Sigmoid colon (tissue), 7 donors: ENCODE data around the gene XYLT1. TPM values are rescaled to one million over a fixed set of nuclear protein-coding genes. Genes with fewer than 3 reads are reported as not detected.
A peak's percentile ranks its signal among the peaks of the same experiment; 100 is the strongest.

Experiments used
- DNase-seq: peaks from one replicate; pipeline ENCODE4 v3.0.0-alpha.2; 2019
- H3K27ac ChIP-seq, 4 donors: fragments of 200-600 bp; sonication (generic); one replicate each; pipeline ENCODE4 v1.5.1; 2016 to 2019; ENCODE audit warnings: mild to moderate bottlenecking in 1 of 4
- H3K27me3 ChIP-seq, 3 donors: fragments of 200-600 bp; sonication (generic); one replicate each; pipeline ENCODE4 v1.5.1; 2019; ENCODE audit warnings: mild to moderate bottlenecking in 1 of 3
- H3K36me3 ChIP-seq, 4 donors: fragments of 200-600 bp; sonication (generic); one replicate each; pipeline ENCODE4 v1.5.1; 2016 to 2019
- H3K4me1 ChIP-seq, 4 donors: fragments of 200-600 bp; sonication (generic); one replicate each; pipeline ENCODE4 v1.5.1; 2017 to 2019
- H3K4me3 ChIP-seq, 4 donors: fragments of 200-600 bp; sonication (generic); one replicate each; pipeline ENCODE4 v1.5.1; 2017 to 2019; ENCODE audit warnings: mild to moderate bottlenecking in 2 of 4, moderate library complexity in 1 of 4
- H3K9me3 ChIP-seq, 4 donors: fragments of 200-600 bp in 3 of 4; sonication (generic) in 3 of 4; one replicate each; pipeline versions ENCODE4 v1.5.1 to v1.6.1; 2013 to 2019
- CTCF ChIP-seq, 4 experiments: fragments of 450-650 bp in 3 of 4; fragments of 200-600 bp in 1 of 4; IDR thresholded peaks; one replicate each; pipeline ENCODE4 v1.5.1; 2016 to 2019; ENCODE audit warnings: antibody characterized with exemption in 4 of 4, mild to moderate bottlenecking in 3 of 4, moderate library complexity in 2 of 4
- EP300 ChIP-seq, 4 donors: sonication (generic); formaldehyde crosslinking; IDR thresholded peaks; one replicate each; pipeline ENCODE4 v1.6.1; 2017; ENCODE audit warnings: antibody characterized with exemption in 4 of 4
- POLR2A ChIP-seq, 2 donors: fragments of 450-650 bp; IDR thresholded peaks; one replicate each; pipeline ENCODE4 v1.6.1; 2016; ENCODE audit warnings: antibody characterized with exemption in 2 of 2, mild to moderate bottlenecking in 2 of 2, moderate library complexity in 2 of 2
- POLR2AphosphoS5 ChIP-seq, 4 donors: sonication (generic); formaldehyde crosslinking; IDR thresholded peaks; one replicate each; pipeline ENCODE4 v1.6.1; 2017; ENCODE audit warnings: antibody characterized with exemption in 4 of 4
- whole genome bisulfite sequencing, 2 donors: extraction: QIAGEN DNeasy Blood & Tissue Kit; methylation state at CpG; one replicate each; pipeline ENCODE4 v1.1.7; 2013; 5-methylcytosine and 5-hydroxymethylcytosine counted together
- intact Hi-C: fragments of 100-400 bp; cut with DNase I; formaldehyde crosslinking; loops from one replicate; pipeline ENCODE4 v1.15.1; 2023
- polyA plus RNA-seq, 3 donors: library from polyadenylated mRNA; stranded (reverse); fragments of 200-250 nt; gene quantifications; one replicate each; pipeline ENCODE4 v1.2.3, GENCODE V29; 2013
- total RNA-seq, 4 donors: library from RNA; depleted of rRNA; stranded (reverse); fragments of >200 nt; gene quantifications; one replicate each; pipeline ENCODE4 v1.1.0, GENCODE V29; 2016
- donor health status: healthy with polysubstance abuse.
- donor health status: Bipolar disorder and iron deficiency.
- donor health status: healthy.

The XYLT1 gene
- total and polyA plus RNA-seq, 7 donors, result 0.60 to 33.2 (median 23.0) TPM

GRCh38 chr16:17437127-17437720 is 33.5 kb downstream of the XYLT1 start:
- H3K4me1 ChIP-seq, result peaks cover 0 to 27% (median 23%) of the 10 kb centered on the region in 4 donors
- H3K36me3 ChIP-seq, result peaks cover 0 to 3% (median 0%) of the 10 kb centered on the region in 4 donors
- H3K9me3 ChIP-seq, result no peaks in the 10 kb centered on the region
- no peak overlapping the region for H3K4me3 ChIP-seq
- 65 to 79% methylated on average over 13 of the region's 13 CpGs for WGBS, 2 donors
- intact Hi-C loops, result no loop called here
- TF ChIP-seq POLR2AphosphoS5 (IDR thresholded peaks at IDR 0.05) (no peak), POLR2A (IDR thresholded peaks at IDR 0.05) (no peak), EP300 (IDR thresholded peaks at IDR 0.05) (no peak), CTCF (IDR thresholded peaks at IDR 0.05) (no peak)
- no peak for DNase-seq
- H3K27me3 ChIP-seq, result no peaks in the 10 kb centered on the region
- no peak overlapping the region for H3K27ac ChIP-seq

GRCh38 chr16:17435318-17435717 is 35.4 kb downstream of the XYLT1 start:
- 91 to 96% methylated on average over 5 of the region's 5 CpGs for WGBS, 2 donors
- TF ChIP-seq CTCF (IDR thresholded peaks at IDR 0.05) (no peak), POLR2A (IDR thresholded peaks at IDR 0.05) (no peak), EP300 (IDR thresholded peaks at IDR 0.05) (no peak), POLR2AphosphoS5 (IDR thresholded peaks at IDR 0.05) (no peak)
- Histone ChIP-seq H3K27me3 (no peaks in the 10 kb centered on the region), H3K4me1 (peaks cover 0 to 37% (median 34%) of the 10 kb centered on the region in 4 donors), H3K9me3 (no peaks in the 10 kb centered on the region), H3K4me3 (no peak overlapping the region), H3K36me3 (peaks cover 0 to 3% (median 0%) of the 10 kb centered on the region in 4 donors), H3K27ac (no peak overlapping the region)
- DNase-seq, result no peak
- intact Hi-C loops, result no loop called here

DNA sequence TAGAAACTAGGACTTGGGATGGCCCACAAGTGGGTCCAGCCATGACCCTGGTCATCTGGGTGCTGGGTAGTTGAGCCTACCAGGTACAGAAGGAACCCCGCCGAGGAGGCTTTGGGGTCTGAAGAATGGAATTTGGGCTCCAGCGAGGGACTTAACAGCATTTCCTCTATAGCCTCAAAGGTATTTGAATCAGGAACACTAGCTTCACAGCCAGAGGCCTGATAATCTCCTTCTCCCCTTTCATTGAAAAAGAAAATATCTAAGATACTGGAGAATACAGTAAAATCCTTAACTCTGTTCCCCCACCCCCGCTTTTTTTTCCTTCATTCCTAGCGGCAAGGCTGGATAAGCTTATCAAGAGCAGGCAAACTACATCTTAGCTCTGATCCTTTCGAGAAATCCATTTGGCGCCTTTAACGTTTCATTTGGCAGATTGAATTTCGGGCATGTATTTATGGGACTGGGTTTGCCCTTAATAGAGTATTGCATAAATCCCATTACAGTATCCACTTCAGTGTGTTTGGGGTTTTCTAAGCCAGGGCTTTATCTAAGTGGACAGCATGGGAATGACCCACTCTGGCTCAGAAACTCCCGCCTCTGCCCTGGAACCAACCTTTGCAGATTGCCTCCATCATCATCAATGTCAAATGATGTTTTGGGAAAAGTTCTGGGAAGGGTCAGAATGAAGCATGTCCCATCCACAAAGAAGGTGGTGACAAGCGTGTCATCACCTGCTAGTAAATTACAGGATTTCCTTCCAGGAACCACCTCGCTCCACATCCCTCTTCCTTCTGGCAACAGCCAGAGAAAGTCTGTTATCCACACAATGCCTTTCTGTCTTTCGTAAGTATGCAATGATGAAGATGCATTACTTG is 36.9 kb downstream of the XYLT1 start:
- H3K4me3 ChIP-seq, result no peak overlapping the region
- intact Hi-C loops, result loop anchor here (1.0 kb wide), 1 partner anchor 21 kb away; no protein-coding TSS in a partner anchor
- H3K27me3 ChIP-seq, result no peaks in the 10 kb centered on the region
- no peak for TF ChIP-seq CTCF (IDR thresholded peaks at IDR 0.05)
- TF ChIP-seq POLR2A (IDR thresholded peaks at IDR 0.05), result no peak
- TF ChIP-seq EP300 (IDR thresholded peaks at IDR 0.05), result no peak
- TF ChIP-seq POLR2AphosphoS5 (IDR thresholded peaks at IDR 0.05), result no peak
- H3K36me3 ChIP-seq, result peaks cover 0 to 3% (median 0%) of the 10 kb centered on the region in 4 donors
- no peaks in the 10 kb centered on the region for H3K9me3 ChIP-seq
- peak overlapping the region in 3 of 4 donors; percentile 39 to 61 (median 40) for H3K27ac ChIP-seq
- H3K4me1 ChIP-seq, result peaks cover 0 to 37% (median 35%) of the 10 kb centered on the region in 4 donors
- DNase-seq, result no peak
- WGBS, 2 donors, result 79 to 90% methylated on average over 13 of the region's 13 CpGs

DNA sequence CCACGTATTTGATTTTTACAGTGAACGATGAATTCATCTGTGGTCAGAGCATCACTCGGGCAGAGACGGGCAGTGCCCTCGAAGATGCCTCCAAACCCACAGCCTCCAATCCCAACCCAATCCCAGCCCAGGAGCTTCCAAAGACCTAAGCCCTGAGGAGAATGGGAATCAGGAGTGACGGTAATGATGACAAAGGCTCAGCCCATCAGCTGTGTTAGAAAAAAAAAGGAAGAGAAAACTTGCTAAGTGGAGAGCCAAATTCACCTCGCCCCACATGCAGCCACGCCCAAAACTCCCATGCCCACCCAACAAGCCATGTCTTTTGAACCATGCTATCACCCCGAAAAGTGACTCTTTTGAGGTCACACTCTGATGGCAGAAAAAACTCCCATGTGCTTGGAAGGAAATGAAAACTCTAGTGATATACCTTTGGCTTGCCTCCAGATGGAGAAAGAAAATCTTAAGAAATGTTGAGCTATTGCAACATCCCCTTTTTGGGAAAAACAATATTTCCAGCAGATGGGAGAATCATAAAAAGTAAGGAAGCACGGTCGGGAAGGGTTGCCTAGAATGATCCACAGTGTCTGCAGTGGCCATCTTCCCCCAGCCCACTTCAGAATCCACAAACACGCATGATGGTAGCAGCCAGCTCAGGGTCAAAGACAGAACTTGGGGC is 37.7 kb downstream of the XYLT1 start:
- no peaks in the 10 kb centered on the region for H3K9me3 ChIP-seq
- H3K27ac ChIP-seq, result peak overlapping the region in 3 of 4 donors; percentile 39 to 61 (median 40)
- H3K27me3 ChIP-seq, result no peaks in the 10 kb centered on the region
- peaks cover 0 to 36% (median 31%) of the 10 kb centered on the region in 4 donors for H3K4me1 ChIP-seq
- H3K4me3 ChIP-seq, result no peak overlapping the region
- peaks cover 0 to 3% (median 0%) of the 10 kb centered on the region in 4 donors for H3K36me3 ChIP-seq
- no peak for DNase-seq
- WGBS, 2 donors, result 83 to 90% methylated on average over 12 of the region's 12 CpGs
- no peak for TF ChIP-seq POLR2A (IDR thresholded peaks at IDR 0.05)
- no peak for TF ChIP-seq EP300 (IDR thresholded peaks at IDR 0.05)
- peak in 3 of 4 donors; percentile 28 to 48 (median 29) for TF ChIP-seq POLR2AphosphoS5 (IDR thresholded peaks at IDR 0.05)
- TF ChIP-seq CTCF (IDR thresholded peaks at IDR 0.05), result no peak
- intact Hi-C loops, result no loop called here
